HepG2 (cell line): Measurements from ENCODE around the gene PRMT2. TPM values are rescaled to one million over a fixed set of nuclear protein-coding genes. Genes with fewer than 3 reads are reported as not detected.

Source experiments
- ATAC-seq: fragments of 200-7000 bp; cut with Tn5 transposase; 3 replicates; pipeline ENCODE4 v1.9.1; 2020; ENCODE audit warnings: mild to moderate bottlenecking, moderate library complexity
- BruUV-seq: library from RNA; stranded (reverse); fragments of 400-500 nt; replicated peaks from 2 replicates; lab custom pipeline; 2021; lab: Mats Ljungman, UMichigan
- CTCF ChIA-PET: fragments of 300-600 bp; formaldehyde crosslinking; extraction: SDS; loops from one replicate; lab custom pipeline; 2021; ENCODE audit warnings: low total read pairs, inconsistent platforms, low intra/inter-chr PET ratio; lab: Yijun Ruan, JAX
- POLR2A ChIA-PET: fragments of 350-600 bp; sonication (Branson Sonifier 250); formaldehyde crosslinking; loops from one replicate; lab custom pipeline; 2020; ENCODE audit warnings: antibody characterized with exemption, inconsistent platforms; lab: Yijun Ruan, JAX
- DNase-seq: peaks from one replicate; pipeline ENCODE4 v3.0.0-alpha.2; 2015; ENCODE audit warnings: low spot score
- FAIRE-seq: peaks from 3 replicates; lab custom pipeline; 2011; peaks lifted over from hg19 to GRCh38; lab: Jason Lieb, UNC
- H2AFZ ChIP-seq: one replicate; pipeline ENCODE4 v1.6.1; 2011; ENCODE audit warnings: low read length, inconsistent platforms
- H3K27ac ChIP-seq: fragments of 300-600 bp; 3 replicates; pipeline ENCODE4 v1.8.0; 2011; ENCODE audit warnings: mixed run types, mild to moderate bottlenecking, mixed read lengths, low read length, inconsistent platforms; ENCODE audit not compliant: insufficient read depth; ENCODE audit errors: extremely low read length
- H3K27me3 ChIP-seq, 2 experiments: fragments of 200-600 bp in 1 of 2; 2 replicates in 1 of 2; 3 replicates in 1 of 2; pipeline versions ENCODE4 v1.6.0 to v1.8.0; 2011; ENCODE audit warnings: low read length in 2 of 2, mild to moderate bottlenecking in 2 of 2, moderate library complexity in 2 of 2, inconsistent platforms in 1 of 2; ENCODE audit not compliant: insufficient read depth in 2 of 2, control insufficient read depth in 1 of 2
- H3K36me3 ChIP-seq, 2 experiments: fragments of 200-600 bp in 1 of 2; replicated peaks in 1 of 2; 2 replicates in 1 of 2; 3 replicates in 1 of 2; pipeline versions ENCODE4 v1.5.1 to v1.8.0; 2011; ENCODE audit warnings: low read length in 2 of 2, inconsistent platforms in 1 of 2; ENCODE audit not compliant: insufficient read depth in 2 of 2, control insufficient read depth in 1 of 2
- H3K4me1 ChIP-seq: 2 replicates; pipeline ENCODE4 v1.5.1; 2012; ENCODE audit warnings: low read length, inconsistent platforms; ENCODE audit not compliant: insufficient read depth
- H3K4me2 ChIP-seq: 2 replicates; pipeline ENCODE4 v1.6.0; 2011; ENCODE audit warnings: low read depth, low read length, inconsistent platforms
- H3K4me3 ChIP-seq, 3 experiments: fragments of 200-600 bp in 1 of 3; sonication (generic), shearing (Covaris generic) in 1 of 3; replicated peaks in 1 of 3; 2 replicates each; pipeline ENCODE4 v1.5.1; 2011 to 2016; ENCODE audit warnings: low read length in 3 of 3, inconsistent platforms in 2 of 3, low read depth in 2 of 3, mild to moderate bottlenecking in 2 of 3, control low read depth in 1 of 3, mixed read lengths in 1 of 3; ENCODE audit not compliant: insufficient read depth in 1 of 3
- H3K79me2 ChIP-seq: one replicate; pipeline ENCODE4 v1.6.1; 2011; ENCODE audit warnings: low read length, inconsistent platforms; ENCODE audit not compliant: insufficient read depth
- H3K9ac ChIP-seq: 2 replicates; pipeline ENCODE4 v1.6.0; 2011; ENCODE audit warnings: mild to moderate bottlenecking, low read depth, low read length, inconsistent platforms; ENCODE audit not compliant: insufficient read depth
- H3K9me3 ChIP-seq: 2 replicates; pipeline ENCODE4 v1.5.1; 2012; ENCODE audit warnings: mild to moderate bottlenecking, low read length
- H4K20me1 ChIP-seq: 2 replicates; pipeline ENCODE4 v1.6.0; 2011; ENCODE audit warnings: inconsistent platforms, mild to moderate bottlenecking, low read length, moderate library complexity; ENCODE audit not compliant: insufficient read depth
- AGO2 ChIP-seq: fragments of 200-400 bp; formaldehyde crosslinking; optimal IDR thresholded peaks from 2 replicates; pipeline ENCODE3; 2017; ENCODE audit warnings: mild to moderate bottlenecking, low read depth, low read length, moderate library complexity
- NKX3-1 ChIP-seq: sonication (generic); formaldehyde crosslinking; IDR thresholded peaks from 2 replicates; pipeline ENCODE4 v1.5.0; 2020; ENCODE audit warnings: missing genetic modification reagents
- NPAS2 ChIP-seq: sonication (generic); formaldehyde crosslinking; IDR thresholded peaks from 2 replicates; pipeline ENCODE4 v1.8.0; 2022; ENCODE audit warnings: mild to moderate bottlenecking, missing genetic modification reagents, borderline replicate concordance
- SP5 ChIP-seq: IDR thresholded peaks from 2 replicates; pipeline ENCODE4 v1.6.1; 2016; ENCODE audit warnings: low read depth, borderline replicate concordance
- ZNF589 ChIP-seq: sonication (generic); formaldehyde crosslinking; conservative IDR thresholded peaks from 2 replicates; pipeline ENCODE4 v1.8.0; 2022; ENCODE audit warnings: mild to moderate bottlenecking, moderate library complexity, missing genetic modification reagents
- WGBS: methylation state at CpG from one replicate; pipeline ENCODE4 v1.1.6; 2017; ENCODE audit warnings: low lambda C conversion rate; 5-methylcytosine and 5-hydroxymethylcytosine counted together
- in situ Hi-C: cut with HindIII; loops from 2 replicates; pipeline ENCODE4 v1.10.0; 2017; ENCODE audit warnings: low pct_unique_long_range_greater_than_20kb; ENCODE audit not compliant: extremely low pct_ligation_motif_present
- intact Hi-C: fragments of 100-400 bp; cut with micrococcal nuclease; formaldehyde crosslinking; loops from one replicate; pipeline ENCODE4 v1.10.0; 2022; ENCODE audit not compliant: unreplicated experiment
- polyA plus RNA-seq, 8 experiments: library from polyadenylated mRNA; depleted of rRNA in 3 of 8; stranded (reverse) in 7 of 8; unstranded in 1 of 8; fragments of >200 nt; fragmentation: Illumina TruSeq in 4 of 8; extraction: Trizol in 4 of 8; gene quantifications; 2 replicates each; pipeline versions ENCODE4 v1.2.1 to v1.2.3, GENCODE V29; 2011 to 2016; ENCODE audit warnings: low read depth in 4 of 8, missing spikeins in 1 of 8, mixed read lengths in 1 of 8; ENCODE audit not compliant: insufficient read depth in 1 of 8
- total RNA-seq, 5 experiments: library from RNA; depleted of rRNA; stranded (reverse); fragments of >200 nt; fragmentation: Illumina TruSeq; extraction: Trizol; gene quantifications; 2 replicates each; pipeline ENCODE4 v1.2.3, GENCODE V29; 2016; ENCODE audit warnings: low read depth in 1 of 5

Gene PRMT2
- total and polyA plus RNA-seq, 2 of the 13 experiments (the other 11 are each of a cell fraction or from before 2014, with no cell fraction given) = 54.4 to 78.8 TPM

- FAIRE-seq (no peak), DNase-seq (no peak), ATAC-seq (no peak; the same call in 2 of the 3 replicates)
- Histone ChIP-seq H3K4me3 (no peak overlapping the region), H4K20me1 (no peaks in the 10 kb centered on the region), H3K27ac (no peak overlapping the region), H3K79me2 (peaks cover 2% of the 10 kb centered on the region), H3K9ac (no peak overlapping the region), H3K36me3 (peaks cover 28 to 89% of the 10 kb centered on the region in 2 experiments), H3K9me3 (peaks cover 9% of the 10 kb centered on the region), H2AFZ (no peak overlapping the region), H3K4me1 (no peaks in the 10 kb centered on the region), H3K4me2 (no peak overlapping the region), H3K27me3 (no peaks in the 10 kb centered on the region; a peak in 1 of 5 replicates)
- ChIA-PET CTCF (no interaction called here), POLR2A (no interaction called here)
- WGBS = 97% methylated on average over 14 of the region's 14 CpGs
- in situ Hi-C loops = no loop called here
- intact Hi-C loops = no loop called here
- TF ChIP-seq ZNF589 (CRISPR knock-in tag) (no peak), NKX3-1 (CRISPR knock-in tag) (no peak), NPAS2 (CRISPR knock-in tag) (no peak)
- BruUV-seq = no TSS peak
Observed at GRCh38 chr21:46650476-46651098, 15.1 kb downstream of the PRMT2 start.

GRCh38 chr21:46651121-46651520, 15.6 kb downstream of the PRMT2 start:
- ChIA-PET CTCF (no interaction called here), POLR2A (no interaction called here)
- Histone ChIP-seq H3K4me2 (no peak overlapping the region), H3K4me3 (no peak overlapping the region), H3K27ac (no peak overlapping the region), H3K36me3 (peaks cover 28 to 83% of the 10 kb centered on the region in 2 experiments), H3K79me2 (peaks cover 2% of the 10 kb centered on the region), H3K27me3 (no peaks in the 10 kb centered on the region; a peak in 1 of 5 replicates), H3K4me1 (no peaks in the 10 kb centered on the region), H3K9ac (no peak overlapping the region), H2AFZ (no peak overlapping the region), H4K20me1 (no peaks in the 10 kb centered on the region), H3K9me3 (peaks cover 9% of the 10 kb centered on the region)
- no peak for DNase-seq
- FAIRE-seq = no peak
- no peak; the same call in 1 of the 3 replicates for ATAC-seq
- WGBS = 96% methylated on average over 7 of the region's 7 CpGs
- TF ChIP-seq AGO2 (peak; percentile 37), SP5 (CRISPR knock-in tag) (no peak)
- intact Hi-C loops (no loop called here), in situ Hi-C loops (no loop called here)
- no TSS peak for BruUV-seq
